ENCODE results near the gene WDR70. TPM values are rescaled to one million over a fixed set of nuclear protein-coding genes. Genes with fewer than 3 reads are reported as not detected.
"Not testable (repeated sequence)": the region's sequence is repeated elsewhere in the genome, so short reads cannot be mapped to it uniquely, and the experiment has no call there.

The WDR70 gene
- total RNA-seq, 2 donors from 2014 or later: 18.0 to 25.3 TPM

GRCh38 chr5:37578176-37578575 lies 199.1 kb downstream of the WDR70 start:
- Histone ChIP-seq H3K9me3 (no peaks in the 10 kb centered on the region), H3K4me3 (no peak overlapping the region), H3K27ac (no peak overlapping the region), H3K36me3 (no peaks in the 10 kb centered on the region), H3K4me1 (ENCODE audit: control insufficient read depth in 1 of 2, low read depth in 2 of 2) (no peaks in the 10 kb centered on the region), H3K27me3 (replicated peaks; ENCODE audit: insufficient read depth) (no peaks in the 10 kb centered on the region)
- ATAC-seq (ENCODE audit: insufficient number of reproducible peaks, low FRiP score, low read depth) (no peak), DNase-seq (ENCODE audit: low spot score) (no peak)
- TF ChIP-seq CTCF (IDR thresholded peaks at IDR 0.05): no peak

GRCh38 chr5:37580106-37580505 lies 201.0 kb downstream of the WDR70 start:
- Histone ChIP-seq H3K9me3 (no peaks in the 10 kb centered on the region), H3K27ac (no peak overlapping the region), H3K4me1 (ENCODE audit: control insufficient read depth in 1 of 2, low read depth in 2 of 2) (no peaks in the 10 kb centered on the region), H3K4me3 (no peak overlapping the region), H3K36me3 (no peaks in the 10 kb centered on the region), H3K27me3 (replicated peaks; ENCODE audit: insufficient read depth) (no peaks in the 10 kb centered on the region)
- no peak for ATAC-seq (ENCODE audit: insufficient number of reproducible peaks, low FRiP score, low read depth)
- TF ChIP-seq CTCF (IDR thresholded peaks at IDR 0.05): no peak
- DNase-seq (ENCODE audit: low spot score): no peak

- ATAC-seq (ENCODE audit: insufficient number of reproducible peaks, low FRiP score, low read depth): no peak
- TF ChIP-seq CTCF (IDR thresholded peaks at IDR 0.05): no peak
- no peaks in the 10 kb centered on the region for H3K27me3 ChIP-seq (replicated peaks; ENCODE audit: insufficient read depth)
- H3K4me3 ChIP-seq: no peak overlapping the region
- H3K36me3 ChIP-seq: no peaks in the 10 kb centered on the region
- no peaks in the 10 kb centered on the region for H3K9me3 ChIP-seq
- H3K4me1 ChIP-seq (ENCODE audit: control insufficient read depth in 1 of 2, low read depth in 2 of 2): no peaks in the 10 kb centered on the region
- H3K27ac ChIP-seq: no peak overlapping the region
- no peak for DNase-seq (ENCODE audit: low spot score)
Measured at GRCh38 chr5:37582202-37582601, 203.1 kb downstream of the WDR70 start.

GRCh38 chr5:37593292-37593691 lies 214.2 kb downstream of the WDR70 start:
- H3K4me1 ChIP-seq (ENCODE audit: control insufficient read depth in 1 of 2, low read depth in 2 of 2); H3K27me3 ChIP-seq (replicated peaks; ENCODE audit: insufficient read depth); H3K27ac ChIP-seq; ATAC-seq (ENCODE audit: insufficient number of reproducible peaks, low FRiP score, low read depth); H3K4me3 ChIP-seq; H3K36me3 ChIP-seq; H3K9me3 ChIP-seq; DNase-seq (ENCODE audit: low spot score): not testable (repeated sequence)

- H3K27ac ChIP-seq; H3K9me3 ChIP-seq; H3K27me3 ChIP-seq (replicated peaks; ENCODE audit: insufficient read depth); DNase-seq (ENCODE audit: low spot score); H3K4me3 ChIP-seq; H3K36me3 ChIP-seq; ATAC-seq (ENCODE audit: insufficient number of reproducible peaks, low FRiP score, low read depth); H3K4me1 ChIP-seq (ENCODE audit: control insufficient read depth in 1 of 2, low read depth in 2 of 2): not testable (repeated sequence)
Measured at GRCh38 chr5:37594864-37595263, 215.7 kb downstream of the WDR70 start.

GRCh38 chr5:37598733-37599132 lies 219.6 kb downstream of the WDR70 start:
- TF ChIP-seq CTCF (IDR thresholded peaks at IDR 0.05): no peak
- ATAC-seq (ENCODE audit: insufficient number of reproducible peaks, low FRiP score, low read depth) (no peak), DNase-seq (ENCODE audit: low spot score) (no peak)
- Histone ChIP-seq H3K9me3 (no peaks in the 10 kb centered on the region), H3K4me1 (ENCODE audit: control insufficient read depth in 1 of 2, low read depth in 2 of 2) (no peaks in the 10 kb centered on the region), H3K27ac (no peak overlapping the region), H3K4me3 (no peak overlapping the region), H3K27me3 (replicated peaks; ENCODE audit: insufficient read depth) (no peaks in the 10 kb centered on the region), H3K36me3 (no peaks in the 10 kb centered on the region)

All from thoracic aorta (tissue), 2 donors.